ENCODE measurements around the gene DUSP22. TPM values are rescaled to one million over a fixed set of nuclear protein-coding genes. Genes with fewer than 3 reads are reported as not detected.

Gene DUSP22
- total RNA-seq, 1 donor from 2014 or later: 25.3 TPM

DNA sequence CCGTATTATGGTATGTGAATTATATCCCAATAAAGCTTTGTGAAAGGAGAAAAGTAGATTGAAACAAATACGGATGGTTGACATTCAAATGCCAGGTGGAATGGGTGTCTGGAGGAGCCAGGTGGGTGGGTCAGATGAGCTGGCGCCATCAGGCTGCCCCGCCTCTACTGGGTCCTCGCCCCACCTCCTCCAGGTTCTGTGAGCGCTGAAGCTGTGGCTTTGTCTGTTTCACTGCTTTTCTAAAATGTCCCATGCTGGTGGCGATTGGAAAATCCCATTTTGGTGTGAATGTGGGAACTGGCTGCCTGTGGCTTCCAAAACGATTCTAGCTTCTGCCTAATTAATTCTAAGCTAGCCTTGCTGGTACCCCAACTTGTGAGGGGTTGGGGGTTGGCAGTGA is 16.5 kb downstream of the DUSP22 start:
- DNase-seq (ENCODE audit: low read depth, low spot score): no peak

DNA sequence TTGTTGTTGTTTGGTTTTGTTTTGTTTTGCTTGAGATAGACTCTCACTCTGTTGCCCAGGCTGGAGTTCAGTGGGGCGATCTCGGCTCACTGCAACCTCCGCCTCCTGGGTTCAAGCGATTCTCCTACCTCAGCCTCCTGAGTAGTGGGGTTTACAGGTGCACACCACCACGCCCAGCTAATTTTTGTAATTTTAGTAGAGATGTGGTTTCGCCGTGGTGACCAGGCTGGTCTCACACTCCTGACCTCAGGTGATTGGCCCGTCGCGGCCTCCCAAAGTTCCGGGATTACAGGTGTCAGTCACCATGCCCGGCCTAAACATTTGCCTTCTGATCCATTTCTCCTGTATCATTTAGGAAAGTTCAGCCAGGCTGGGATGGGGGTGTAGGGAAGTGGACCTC is 17.7 kb downstream of the DUSP22 start:
- DNase-seq (ENCODE audit: low read depth, low spot score): no peak

DNA sequence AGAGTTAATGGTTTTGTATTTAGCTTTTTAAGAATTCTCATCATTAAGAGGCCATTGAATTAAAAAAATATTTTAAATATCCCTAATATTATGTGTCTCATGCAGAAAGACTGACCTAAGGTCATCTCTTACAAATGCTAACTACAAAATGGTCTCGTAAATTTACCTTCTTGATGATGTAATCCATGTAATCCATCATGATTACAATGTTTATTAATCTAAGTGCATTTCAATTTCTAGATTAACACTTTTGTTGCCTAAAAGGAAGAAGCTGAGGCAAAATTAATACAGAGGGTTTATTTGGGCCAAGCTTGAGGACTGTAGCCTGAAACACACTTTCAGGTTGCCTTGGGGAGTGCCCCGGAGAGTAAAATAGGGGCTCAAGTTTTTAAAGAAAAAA is 18.4 kb downstream of the DUSP22 start:
- no peak for DNase-seq (ENCODE audit: low read depth, low spot score)

DNA sequence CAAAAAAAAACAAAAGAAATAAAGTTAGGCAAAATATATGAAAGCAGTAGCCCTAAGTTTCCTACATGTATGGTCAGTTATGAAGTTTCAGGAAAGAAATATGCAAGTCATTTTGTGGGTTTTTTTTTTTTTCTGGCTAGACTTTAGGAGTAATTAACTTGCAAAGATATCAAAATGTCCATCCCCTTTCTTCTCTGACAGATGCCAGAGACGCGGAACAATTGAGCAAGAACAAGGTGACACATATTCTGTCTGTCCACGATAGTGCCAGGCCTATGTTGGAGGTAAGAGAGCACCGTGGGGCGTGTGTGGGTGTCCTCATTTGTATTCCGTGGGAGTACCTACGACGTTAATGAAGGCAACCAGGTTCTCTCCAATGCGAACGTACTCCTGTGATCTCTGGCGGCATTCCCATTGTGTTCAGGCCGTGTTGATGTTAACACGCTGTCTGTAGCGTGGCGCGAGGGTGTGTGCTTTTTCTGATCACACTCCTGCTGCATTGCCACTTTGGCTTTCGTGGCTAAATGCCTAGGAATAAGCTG is 19.5 kb downstream of the DUSP22 start:
- DNase-seq (ENCODE audit: low read depth, low spot score): no peak

DNA sequence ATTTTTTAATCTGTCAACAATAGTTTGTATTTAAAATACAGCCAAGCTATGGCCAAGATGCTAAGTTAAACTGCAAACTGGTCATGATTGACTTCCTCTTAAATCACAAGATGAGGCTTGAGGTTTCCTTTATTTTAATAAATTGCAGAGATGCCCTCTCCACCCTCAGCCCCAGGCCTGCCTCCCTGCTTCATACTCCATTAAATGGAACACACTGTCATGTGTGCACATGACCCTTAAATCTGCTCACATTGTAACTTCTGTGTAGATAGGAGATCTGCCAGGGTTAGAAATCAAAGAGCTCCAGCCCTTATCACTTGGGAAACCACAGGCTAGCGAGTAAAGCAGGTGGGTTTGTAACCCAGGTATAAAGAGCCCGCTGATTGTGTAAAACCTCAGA is 20.8 kb downstream of the DUSP22 start:
- DNase-seq (ENCODE audit: low read depth, low spot score): no peak

DNA sequence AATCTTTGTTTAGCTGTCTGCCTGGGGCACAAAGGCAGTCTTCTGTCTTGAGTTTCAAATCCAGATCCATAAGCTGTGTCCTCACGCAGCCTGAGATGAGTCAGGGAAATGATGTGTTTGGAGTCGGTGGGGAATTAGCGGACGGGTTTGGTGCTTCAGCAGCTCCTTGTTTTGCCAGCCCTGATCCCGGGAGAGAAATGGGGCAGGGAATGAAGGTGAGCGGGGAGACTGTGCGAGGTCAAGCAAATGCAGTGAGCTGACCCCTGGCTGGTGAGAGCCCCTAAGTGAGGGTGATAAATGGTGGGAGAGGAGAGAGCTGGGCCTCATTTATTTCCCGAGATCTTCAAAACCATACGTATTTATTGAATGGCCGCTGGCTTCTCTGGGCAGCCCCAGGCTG is 21.6 kb downstream of the DUSP22 start:
- no peak for DNase-seq (ENCODE audit: low read depth, low spot score)

DNA sequence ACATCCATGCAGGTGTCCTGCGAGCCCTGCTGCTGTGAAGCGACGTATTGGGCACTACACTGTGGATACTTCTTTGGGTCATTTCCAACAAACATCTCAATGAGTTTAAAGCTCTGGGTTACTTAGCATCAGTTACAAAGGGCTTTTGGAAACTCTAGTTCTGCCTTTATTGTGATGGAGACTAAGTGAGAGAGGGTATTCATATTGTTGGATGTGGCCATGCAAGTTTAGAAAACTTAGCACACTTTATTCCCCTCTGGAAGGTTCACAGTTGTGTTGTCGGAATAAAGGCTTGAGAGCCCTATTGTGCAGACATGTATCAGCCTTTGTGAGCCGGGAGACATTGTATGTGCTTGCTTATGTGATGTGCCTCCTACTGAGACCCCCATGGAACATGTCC is 22.1 kb downstream of the DUSP22 start:
- DNase-seq (ENCODE audit: low read depth, low spot score): no peak

DNA sequence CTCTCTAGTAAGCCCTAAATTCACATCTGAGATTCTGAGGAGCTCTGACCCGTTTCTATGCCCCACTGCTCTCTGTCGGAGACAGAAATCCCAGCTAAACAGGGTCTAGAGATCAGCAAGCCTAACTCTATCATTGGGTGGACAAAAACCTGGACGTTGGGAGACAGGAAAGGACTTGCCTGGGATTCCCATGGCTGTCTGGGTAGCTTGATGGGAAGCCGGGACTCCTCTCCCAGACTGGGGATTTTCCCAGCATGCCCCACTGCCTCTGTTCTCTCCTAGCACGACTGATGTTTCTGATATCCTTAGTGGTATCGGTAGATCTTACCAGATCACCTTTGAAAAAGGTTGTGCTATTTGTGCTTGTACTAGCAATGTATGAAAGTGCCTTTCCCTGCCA is 22.9 kb downstream of the DUSP22 start:
- no peak for DNase-seq (ENCODE audit: low read depth, low spot score)

DNA sequence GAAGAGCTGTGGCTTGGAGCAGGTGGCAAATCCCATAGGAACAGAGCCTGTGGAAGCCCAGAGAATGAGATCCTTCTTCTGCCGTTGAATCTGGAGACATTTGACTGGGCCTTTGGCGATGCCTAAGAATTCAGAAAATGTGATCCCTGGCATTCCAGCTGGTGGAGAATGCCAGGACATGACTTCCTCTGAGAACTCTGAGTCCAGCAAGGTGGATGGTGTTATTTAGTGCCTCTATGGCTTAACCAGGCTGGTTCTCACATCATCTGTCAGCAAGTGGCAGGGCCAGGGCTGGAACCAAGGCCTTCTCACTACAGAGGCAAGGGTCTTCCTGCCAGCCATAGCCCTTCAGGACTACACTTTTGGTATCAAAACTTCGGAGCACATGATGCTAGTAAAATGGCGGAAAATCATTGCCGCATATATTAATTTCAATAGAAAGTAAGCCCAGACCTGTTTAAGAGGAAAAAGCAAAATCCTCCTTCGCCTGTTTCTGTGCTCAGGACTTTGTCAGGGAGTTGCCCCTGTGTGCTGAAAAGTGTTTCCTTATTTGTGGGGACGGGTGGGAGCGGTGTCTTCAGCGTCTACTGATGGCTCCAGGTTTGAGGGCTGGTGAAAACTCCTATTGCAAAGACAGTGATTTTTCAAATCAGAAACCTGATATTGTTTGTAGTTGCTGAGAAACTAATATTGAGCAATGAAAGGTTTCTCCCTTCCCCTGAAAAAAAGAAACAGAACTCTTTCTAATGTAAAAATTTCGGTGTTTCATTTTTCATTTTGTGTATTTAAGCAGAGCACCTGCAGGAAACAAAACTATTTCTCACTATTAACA is 23.9 kb downstream of the DUSP22 start:
- DNase-seq (ENCODE audit: low read depth, low spot score): no peak

DNA sequence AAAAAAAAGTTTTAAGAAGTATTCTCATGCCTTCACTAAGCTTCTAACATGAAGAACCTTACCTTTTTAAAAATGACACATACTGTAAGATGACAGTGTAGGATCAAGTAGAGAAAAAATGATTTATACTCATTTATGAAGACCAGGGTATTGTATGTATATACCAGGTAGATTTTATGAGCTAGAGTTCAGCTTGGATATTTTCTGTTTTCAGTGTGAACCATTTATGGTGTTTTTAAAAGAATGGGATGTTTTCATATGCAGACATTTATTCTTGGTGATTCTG is 24.4 kb downstream of the DUSP22 start:
- DNase-seq (ENCODE audit: low read depth, low spot score): no peak

DNA sequence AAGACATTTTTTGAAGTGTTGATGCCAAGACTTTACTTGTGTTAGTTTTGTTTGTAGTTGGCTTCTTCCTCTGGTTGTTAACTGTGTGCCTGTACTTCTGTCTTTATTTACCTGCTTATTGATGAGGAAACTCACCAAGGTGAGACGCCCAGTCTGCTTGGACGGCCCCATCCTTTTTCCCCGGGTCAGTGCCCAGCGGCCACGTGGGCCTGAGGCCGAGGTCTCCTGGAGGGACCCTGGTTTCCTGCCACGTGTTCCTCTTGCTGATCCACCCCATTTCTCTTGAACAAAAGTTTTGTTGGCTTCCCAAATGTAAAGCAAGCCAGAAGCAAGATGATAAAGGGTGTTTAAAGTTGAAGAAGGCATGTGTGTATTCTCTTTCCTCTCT is 24.8 kb downstream of the DUSP22 start:
- DNase-seq (ENCODE audit: low read depth, low spot score): no peak

DNA sequence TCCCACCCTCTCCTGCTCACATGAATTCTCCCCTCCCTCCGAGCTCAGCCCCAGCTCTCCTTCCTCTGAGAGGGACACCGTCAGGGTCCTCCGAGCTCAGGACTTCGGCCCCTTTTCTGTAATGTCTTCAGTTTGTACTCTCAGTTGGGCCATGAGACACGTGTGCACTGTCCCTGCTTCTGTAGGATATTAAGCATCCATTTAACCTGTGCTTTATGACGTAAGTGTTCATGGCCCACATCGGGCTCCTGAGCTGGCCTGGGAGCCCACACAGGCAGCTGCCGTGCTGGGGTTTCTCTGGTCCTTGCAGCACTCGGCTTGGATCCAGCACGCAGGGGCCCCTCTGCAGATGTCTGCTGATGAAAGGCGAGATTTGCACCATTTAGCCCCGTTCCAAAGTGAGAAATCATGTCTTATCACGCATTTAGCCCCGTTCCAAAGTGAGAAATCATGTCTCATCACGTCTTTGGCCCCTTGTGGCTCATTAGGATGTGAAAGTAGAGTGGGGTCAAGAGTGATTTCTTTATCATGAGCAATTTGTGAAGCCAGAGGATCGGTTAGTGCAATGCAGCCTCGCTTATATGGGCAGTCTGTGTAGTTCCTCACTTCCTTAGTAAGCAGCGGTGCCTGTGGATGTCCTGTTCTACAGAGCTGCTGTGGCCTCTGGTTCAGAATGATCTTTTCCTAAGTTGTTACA is 25.3 kb downstream of the DUSP22 start:
- DNase-seq (ENCODE audit: low read depth, low spot score): no peak

DNA sequence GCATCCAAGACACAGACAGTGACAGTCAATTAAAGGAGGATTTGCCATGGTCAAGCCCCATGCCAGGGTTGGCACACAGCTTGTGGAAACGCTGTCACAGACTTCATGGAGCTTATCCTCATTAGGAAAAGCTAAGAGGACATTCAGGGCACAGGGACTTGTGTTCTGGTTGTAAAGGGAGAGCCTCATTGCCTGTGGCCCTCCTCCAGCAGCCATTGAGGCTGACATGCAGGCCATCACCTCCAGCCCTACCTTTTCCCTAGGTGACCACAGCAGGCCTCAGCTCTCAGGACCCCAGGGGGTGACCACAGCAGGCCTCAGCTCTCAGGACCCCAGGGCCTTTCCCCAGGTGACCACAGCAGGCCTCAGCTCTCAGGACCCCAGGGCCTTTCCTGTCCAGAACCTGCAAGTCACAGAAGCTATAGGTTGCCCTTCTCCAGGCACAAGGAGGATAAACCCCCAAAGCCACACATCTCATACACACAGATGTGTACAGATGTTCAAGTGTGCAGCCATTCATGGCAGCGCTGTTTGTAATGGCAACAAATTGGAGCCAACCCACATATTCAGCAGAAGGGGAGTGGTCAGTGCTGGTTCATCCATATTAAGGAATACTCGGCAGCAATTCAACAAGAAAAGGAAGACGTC is 26.1 kb downstream of the DUSP22 start:
- no peak for DNase-seq (ENCODE audit: low read depth, low spot score)

DNA sequence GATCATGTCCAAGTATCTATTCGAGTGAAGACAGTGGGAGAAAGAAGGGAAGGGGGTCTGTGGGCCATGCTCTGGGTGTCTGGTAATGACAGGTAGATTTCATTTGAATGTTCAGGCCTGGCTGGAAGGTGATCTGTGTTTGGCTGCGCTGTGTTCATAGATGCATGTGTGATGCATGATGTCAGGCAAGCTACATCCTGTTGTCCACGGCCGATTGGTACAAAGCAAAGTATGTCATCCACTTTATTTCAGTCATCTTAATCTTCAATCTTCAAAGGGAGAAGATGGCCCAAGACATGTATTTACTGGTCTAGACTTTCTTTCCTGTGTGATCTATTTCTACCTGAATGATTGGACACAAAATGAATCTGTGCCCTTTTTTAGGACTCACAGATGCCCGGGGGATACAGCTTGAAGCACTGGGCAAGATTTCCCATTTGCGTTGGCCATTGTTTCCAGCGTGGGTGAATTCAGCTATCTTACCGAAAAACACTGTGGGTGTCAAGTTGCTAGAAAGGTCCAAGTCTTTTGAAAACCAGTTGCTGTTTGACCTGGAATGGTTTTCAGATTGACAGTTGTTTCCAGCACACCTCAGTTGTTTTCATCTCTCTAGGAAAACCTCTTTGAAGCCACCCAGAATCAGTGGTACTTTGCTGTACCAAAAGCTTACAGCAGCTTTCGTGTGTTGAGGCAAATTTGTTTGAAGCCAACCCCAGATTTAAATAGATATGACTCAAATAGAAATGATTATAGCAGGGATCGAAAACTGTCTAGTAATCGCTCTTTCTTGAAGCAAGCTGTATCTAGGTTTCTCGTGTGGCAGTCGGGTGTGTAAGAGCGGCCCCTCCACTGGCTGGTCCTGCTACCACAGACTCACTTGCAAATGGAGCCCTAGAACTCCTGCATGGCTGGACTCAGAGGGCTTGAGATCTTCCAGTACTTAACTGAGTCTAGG is 27.2 kb downstream of the DUSP22 start:
- no peak for DNase-seq (ENCODE audit: low read depth, low spot score)

DNA sequence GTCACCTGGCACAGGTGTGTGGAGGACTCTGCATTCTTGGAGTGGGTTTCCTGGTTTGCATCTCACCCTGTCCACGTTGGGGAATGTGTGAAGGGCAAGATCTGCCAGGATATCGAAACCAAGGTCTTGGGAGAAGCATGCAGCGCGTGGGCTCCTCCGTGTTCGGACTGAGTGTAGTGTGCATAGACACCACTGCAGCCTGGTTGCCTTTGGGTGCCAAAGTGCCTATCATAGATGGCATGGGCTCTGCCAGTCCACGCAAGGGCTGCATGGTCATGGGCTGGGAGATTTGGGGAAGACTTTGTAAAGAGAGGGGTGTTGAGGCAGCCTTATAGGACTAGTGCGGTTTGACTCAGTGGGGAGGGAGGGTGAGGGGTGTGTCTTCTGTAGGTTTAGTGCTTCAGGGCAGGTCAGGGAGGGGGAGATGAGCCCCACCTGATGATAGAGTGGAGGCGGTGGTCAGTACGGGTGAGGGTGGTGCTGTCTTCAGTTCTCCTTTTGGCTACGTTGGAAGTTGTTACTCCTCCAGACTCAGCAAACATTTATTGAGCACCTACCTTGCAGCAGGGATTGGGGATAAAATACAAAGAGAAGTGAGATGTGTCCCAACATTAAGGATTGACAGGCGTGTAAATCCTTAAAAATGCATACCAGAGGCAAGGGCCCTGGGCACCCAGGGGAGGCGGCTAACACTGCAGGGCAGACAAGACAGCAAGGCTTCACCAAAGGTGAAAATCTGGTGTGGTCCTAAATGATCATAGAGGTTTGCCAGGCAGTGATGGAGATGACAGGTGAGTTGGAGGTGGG is 28.3 kb downstream of the DUSP22 start:
- DNase-seq (ENCODE audit: low read depth, low spot score): no peak

DNA sequence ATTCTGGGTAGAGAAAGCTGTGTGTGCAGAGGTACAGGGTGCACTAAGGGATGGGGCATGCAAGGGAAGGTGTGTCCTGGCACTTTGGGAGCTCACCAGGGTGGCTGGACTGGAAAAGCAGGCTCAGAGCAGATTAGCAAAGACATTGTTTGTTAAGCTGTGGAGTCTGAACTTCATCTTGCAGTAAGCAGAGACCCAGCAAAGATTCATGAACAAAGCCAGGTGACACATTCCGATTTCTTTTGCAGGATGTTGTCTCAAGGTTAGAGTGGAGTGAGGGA is 28.8 kb downstream of the DUSP22 start:
- DNase-seq (ENCODE audit: low read depth, low spot score): no peak

DNA sequence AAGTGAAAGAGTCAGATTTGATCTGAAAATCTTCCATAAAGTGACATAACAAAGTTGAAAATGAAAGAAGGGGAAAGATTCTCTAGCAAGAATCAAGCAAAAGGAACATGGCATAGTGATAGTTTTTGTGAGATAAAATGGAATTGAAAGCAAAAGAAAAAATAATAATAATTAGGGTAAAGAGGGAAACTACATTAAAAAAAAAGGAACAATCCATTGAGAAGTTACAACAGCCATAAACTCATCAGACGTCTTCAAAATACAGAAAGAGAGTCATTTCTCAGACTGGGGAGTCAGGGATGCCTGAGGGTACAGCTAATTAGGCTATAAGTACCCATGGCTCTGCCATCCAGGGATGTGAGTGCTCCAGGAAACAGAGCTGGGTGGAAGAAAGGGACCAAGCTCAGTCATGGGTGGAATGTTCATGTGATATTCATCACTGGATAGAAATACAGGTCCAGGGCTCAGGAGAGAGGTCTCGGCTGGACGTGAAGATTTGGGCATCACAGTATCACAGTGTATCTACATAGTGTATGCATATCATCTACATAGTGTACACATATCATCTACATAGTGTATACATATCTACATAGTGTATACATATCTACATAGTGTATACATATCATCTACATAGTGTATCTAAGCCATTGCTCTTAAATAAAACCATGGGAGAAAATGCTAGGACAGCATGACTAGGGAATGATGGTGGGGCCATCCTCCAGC is 29.4 kb downstream of the DUSP22 start:
- DNase-seq (ENCODE audit: low read depth, low spot score): no peak

DNA sequence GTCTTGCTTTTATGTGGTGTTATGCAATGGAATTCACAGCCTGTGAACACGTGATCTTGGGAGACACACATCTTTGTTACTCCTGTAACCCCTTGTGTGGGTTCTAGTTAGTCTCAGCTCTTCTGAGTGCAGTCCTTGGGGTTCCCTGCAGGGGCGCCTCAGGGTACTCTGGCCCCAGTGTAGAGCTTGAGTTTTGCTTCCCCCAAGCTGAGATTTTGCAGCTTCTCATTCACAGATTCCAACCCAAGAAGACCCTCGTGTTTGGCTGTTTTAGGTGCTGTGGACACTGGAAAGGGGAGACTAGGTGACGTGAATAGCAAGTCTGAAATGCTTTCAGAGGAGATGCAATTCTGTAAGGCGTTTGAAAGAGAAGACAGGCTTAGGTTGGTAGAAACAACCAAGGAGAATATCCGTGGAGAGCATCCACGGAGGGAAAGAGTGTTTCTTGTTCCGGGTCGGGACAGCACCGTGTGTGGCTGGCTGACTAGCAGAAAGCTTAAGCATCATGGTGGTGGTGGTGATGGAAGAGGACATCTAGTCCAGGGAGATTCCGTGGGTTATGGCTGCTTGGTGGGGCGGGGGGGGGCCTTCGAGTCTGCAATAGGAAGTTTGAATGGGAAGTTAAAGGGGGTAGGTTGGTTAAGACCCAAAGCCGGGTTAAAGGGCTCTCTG is 30.1 kb downstream of the DUSP22 start:
- no peak for DNase-seq (ENCODE audit: low read depth, low spot score)

DNA sequence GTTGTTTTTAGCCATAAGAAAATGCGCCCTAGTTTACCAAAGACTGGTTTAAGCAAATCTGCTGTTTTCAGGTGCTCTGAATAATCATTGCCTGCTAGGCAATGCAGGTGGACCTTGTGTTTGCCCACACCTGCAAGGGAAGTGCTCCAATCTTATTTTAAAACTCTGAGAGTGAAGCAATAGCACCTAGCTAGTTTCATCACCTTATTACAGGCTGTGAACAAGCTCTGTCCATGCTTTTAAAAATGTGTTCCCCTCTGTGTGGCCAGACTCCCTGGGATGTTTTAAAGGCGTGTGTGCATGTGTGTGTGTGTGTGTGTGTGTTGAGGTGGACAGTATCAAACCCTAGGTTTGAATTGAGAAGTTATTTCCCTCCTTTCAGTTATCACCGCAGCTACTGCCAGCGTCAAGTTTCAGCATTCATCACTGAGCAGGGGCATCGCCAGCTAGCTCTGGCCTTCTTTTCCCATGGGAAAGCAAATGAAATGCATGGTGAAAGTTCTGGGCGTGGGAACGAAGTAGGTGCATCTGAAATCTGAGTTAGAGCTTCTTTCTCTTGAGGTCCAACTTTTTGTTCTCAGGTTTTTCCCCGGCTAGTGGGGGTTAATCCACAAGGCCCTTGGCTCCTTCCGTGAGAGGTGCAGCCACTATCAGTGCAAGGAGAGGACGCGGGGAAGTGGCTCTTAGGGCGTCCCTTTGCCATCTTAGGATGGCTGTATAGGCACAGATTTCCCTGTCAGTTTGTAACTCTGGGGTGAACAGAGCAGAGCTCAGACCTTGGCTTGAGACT is 30.8 kb downstream of the DUSP22 start:
- no peak for DNase-seq (ENCODE audit: low read depth, low spot score)

Data from pulmonary artery endothelial cell (primary cell).